ENCODE measurements around the gene CDKAL1.

GRCh38 chr6:20664250-20664649, 130.0 kb downstream of the CDKAL1 start:
- TF ChIP-seq, protein P1, sequence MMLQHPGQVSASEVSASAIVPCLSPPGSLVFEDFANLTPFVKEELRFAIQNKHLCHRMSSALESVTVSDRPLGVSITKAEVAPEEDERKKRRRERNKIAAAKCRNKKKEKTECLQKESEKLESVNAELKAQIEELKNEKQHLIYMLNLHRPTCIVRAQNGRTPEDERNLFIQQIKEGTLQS (IDR thresholded peaks at IDR 0.05), result no peak
- TF ChIP-seq, protein P2, sequence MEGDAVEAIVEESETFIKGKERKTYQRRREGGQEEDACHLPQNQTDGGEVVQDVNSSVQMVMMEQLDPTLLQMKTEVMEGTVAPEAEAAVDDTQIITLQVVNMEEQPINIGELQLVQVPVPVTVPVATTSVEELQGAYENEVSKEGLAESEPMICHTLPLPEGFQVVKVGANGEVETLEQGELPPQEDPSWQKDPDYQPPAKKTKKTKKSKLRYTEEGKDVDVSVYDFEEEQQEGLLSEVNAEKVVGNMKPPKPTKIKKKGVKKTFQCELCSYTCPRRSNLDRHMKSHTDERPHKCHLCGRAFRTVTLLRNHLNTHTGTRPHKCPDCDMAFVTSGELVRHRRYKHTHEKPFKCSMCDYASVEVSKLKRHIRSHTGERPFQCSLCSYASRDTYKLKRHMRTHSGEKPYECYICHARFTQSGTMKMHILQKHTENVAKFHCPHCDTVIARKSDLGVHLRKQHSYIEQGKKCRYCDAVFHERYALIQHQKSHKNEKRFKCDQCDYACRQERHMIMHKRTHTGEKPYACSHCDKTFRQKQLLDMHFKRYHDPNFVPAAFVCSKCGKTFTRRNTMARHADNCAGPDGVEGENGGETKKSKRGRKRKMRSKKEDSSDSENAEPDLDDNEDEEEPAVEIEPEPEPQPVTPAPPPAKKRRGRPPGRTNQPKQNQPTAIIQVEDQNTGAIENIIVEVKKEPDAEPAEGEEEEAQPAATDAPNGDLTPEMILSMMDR (IDR thresholded peaks at IDR 0.05; ENCODE audit: low read depth, low read length, missing input control), result no peak
- TF ChIP-seq YY1 (IDR thresholded peaks at IDR 0.05) (no peak), JUND (IDR thresholded peaks at IDR 0.05) (no peak)

Data from liver (tissue), 3 donors.